ENCODE results near the gene LHFPL6.

Gene LHFPL6

GRCh38 chr13:39327172-39327479 is 275.9 kb downstream of the LHFPL6 start:
- no peak overlapping the region for H3K4me2 ChIP-seq (ENCODE audit: insufficient read depth, low read length, poor library complexity, severe bottlenecking)

GRCh38 chr13:39326469-39327171 is 276.4 kb downstream of the LHFPL6 start:
- H3K27me3 ChIP-seq (ENCODE audit: control insufficient read depth in 3 of 3, insufficient read depth in 3 of 3, low read depth in 1 of 3, low read length in 3 of 3) = peaks cover 0 to 3% (median 0%) of the 10 kb centered on the region in 3 experiments
- no peak overlapping the region for H2BK15ac ChIP-seq (ENCODE audit: low read length)
- no peaks in the 10 kb centered on the region for H3K36me3 ChIP-seq (replicated peaks in 1 of 2; ENCODE audit: control insufficient read depth in 2 of 2, insufficient read depth in 2 of 2, low read length in 2 of 2)
- H3K4ac ChIP-seq (ENCODE audit: low read length) = no peak overlapping the region
- no peak overlapping the region for H2AK5ac ChIP-seq (ENCODE audit: low read depth, low read length)
- no peak overlapping the region for H4K91ac ChIP-seq (ENCODE audit: low read depth, low read length, poor library complexity)
- no peak overlapping the region for H2AFZ ChIP-seq (ENCODE audit: low read length)
- H3K9ac ChIP-seq (ENCODE audit: low read depth, low read length, poor library complexity) = no peak overlapping the region
- peak; percentile 40 for DNase-seq (ENCODE audit: low spot score)
- H3K14ac ChIP-seq (ENCODE audit: low read length) = no peak overlapping the region
- no peak overlapping the region for H3K4me2 ChIP-seq (ENCODE audit: insufficient read depth, low read length, poor library complexity, severe bottlenecking)
- H3K9me3 ChIP-seq (replicated peaks in 1 of 2; ENCODE audit: control insufficient read depth in 2 of 2, insufficient read depth in 1 of 2, low read depth in 1 of 2, low read length in 2 of 2) = peaks cover 8 to 9% of the 10 kb centered on the region in 2 donors
- H3K79me1 ChIP-seq (ENCODE audit: low read depth, low read length) = peaks cover 4% of the 10 kb centered on the region
- H3K23ac ChIP-seq (ENCODE audit: low read depth, low read length, poor library complexity) = no peak overlapping the region
- H3K27ac ChIP-seq (replicated peaks; ENCODE audit: low read length) = no peak overlapping the region
- no peak overlapping the region for H3K18ac ChIP-seq (ENCODE audit: low read length)
- no peak overlapping the region for H3K4me3 ChIP-seq (ENCODE audit: low read length in 2 of 2)
- H4K8ac ChIP-seq (ENCODE audit: low read depth, low read length) = no peak overlapping the region
- no peak overlapping the region for H2BK12ac ChIP-seq (ENCODE audit: low read length)
- H2BK120ac ChIP-seq (ENCODE audit: low read depth, low read length) = no peak overlapping the region
- H3K4me1 ChIP-seq (ENCODE audit: control insufficient read depth in 2 of 2, insufficient read depth in 1 of 2, low read depth in 1 of 2, low read length in 2 of 2) = peaks cover 10 to 16% of the 10 kb centered on the region in 2 donors
- no peak overlapping the region for H2BK5ac ChIP-seq (ENCODE audit: low read length)
- no CpG with 5 or more reads among the region's 4 CpGs for WGBS, 2 donors (ENCODE audit: extremely low coverage in 2 of 2, insufficient read length in 2 of 2, insufficient replicate concordance in 1 of 2)

More at GRCh38 chr13:39327172-39327479, 275.9 kb downstream of the LHFPL6 start:
- H2AK5ac ChIP-seq (ENCODE audit: low read depth, low read length) = no peak overlapping the region
- no peak overlapping the region for H2AFZ ChIP-seq (ENCODE audit: low read length)
- no peak overlapping the region for H3K23ac ChIP-seq (ENCODE audit: low read depth, low read length, poor library complexity)
- peaks cover 8 to 9% of the 10 kb centered on the region in 2 donors for H3K9me3 ChIP-seq (replicated peaks in 1 of 2; ENCODE audit: control insufficient read depth in 2 of 2, insufficient read depth in 1 of 2, low read depth in 1 of 2, low read length in 2 of 2)
- H2BK5ac ChIP-seq (ENCODE audit: low read length) = no peak overlapping the region
- peaks cover 0 to 3% (median 0%) of the 10 kb centered on the region in 3 experiments for H3K27me3 ChIP-seq (ENCODE audit: control insufficient read depth in 3 of 3, insufficient read depth in 3 of 3, low read depth in 1 of 3, low read length in 3 of 3)
- no peak overlapping the region for H3K4me3 ChIP-seq (ENCODE audit: low read length in 2 of 2)
- H3K79me1 ChIP-seq (ENCODE audit: low read depth, low read length) = peaks cover 4% of the 10 kb centered on the region
- H3K4me1 ChIP-seq (ENCODE audit: control insufficient read depth in 2 of 2, insufficient read depth in 1 of 2, low read depth in 1 of 2, low read length in 2 of 2) = peaks cover 10 to 14% of the 10 kb centered on the region in 2 donors
- H3K27ac ChIP-seq (replicated peaks; ENCODE audit: low read length) = peak overlapping the region; percentile 16
- no peak overlapping the region for H4K91ac ChIP-seq (ENCODE audit: low read depth, low read length, poor library complexity)
- H2BK120ac ChIP-seq (ENCODE audit: low read depth, low read length) = no peak overlapping the region
- H3K4ac ChIP-seq (ENCODE audit: low read length) = no peak overlapping the region
- WGBS, 2 donors (ENCODE audit: extremely low coverage in 2 of 2, insufficient read length in 2 of 2, insufficient replicate concordance in 1 of 2) = no CpG with 5 or more reads among the region's 1 CpG
- H3K9ac ChIP-seq (ENCODE audit: low read depth, low read length, poor library complexity) = no peak overlapping the region
- no peak overlapping the region for H3K14ac ChIP-seq (ENCODE audit: low read length)
- no peak overlapping the region for H2BK15ac ChIP-seq (ENCODE audit: low read length)
- H4K8ac ChIP-seq (ENCODE audit: low read depth, low read length) = no peak overlapping the region
- H2BK12ac ChIP-seq (ENCODE audit: low read length) = no peak overlapping the region
- H3K18ac ChIP-seq (ENCODE audit: low read length) = no peak overlapping the region
- DNase-seq (ENCODE audit: low spot score) = no peak
- H3K36me3 ChIP-seq (replicated peaks in 1 of 2; ENCODE audit: control insufficient read depth in 2 of 2, insufficient read depth in 2 of 2, low read length in 2 of 2) = no peaks in the 10 kb centered on the region

GRCh38 chr13:39324806-39325311 is 278.1 kb downstream of the LHFPL6 start:
- peak overlapping the region; percentile 78 for H3K9ac ChIP-seq (ENCODE audit: low read depth, low read length, poor library complexity)
- peaks cover 0 to 5% of the 10 kb centered on the region in 2 donors for H3K9me3 ChIP-seq (replicated peaks in 1 of 2; ENCODE audit: control insufficient read depth in 2 of 2, insufficient read depth in 1 of 2, low read depth in 1 of 2, low read length in 2 of 2)
- no peak overlapping the region for H2BK15ac ChIP-seq (ENCODE audit: low read length)
- no peak overlapping the region for H3K27ac ChIP-seq (replicated peaks; ENCODE audit: low read length)
- peak overlapping the region; percentile 77 for H2BK12ac ChIP-seq (ENCODE audit: low read length)
- H3K18ac ChIP-seq (ENCODE audit: low read length) = peak overlapping the region; percentile 55
- H2BK120ac ChIP-seq (ENCODE audit: low read depth, low read length) = no peak overlapping the region
- peak overlapping the region in 1 of 2 donors; percentile 62 for H3K4me3 ChIP-seq (ENCODE audit: low read length in 2 of 2)
- H4K8ac ChIP-seq (ENCODE audit: low read depth, low read length) = peak overlapping the region; percentile 89
- no peak for DNase-seq (ENCODE audit: low spot score)
- H3K23ac ChIP-seq (ENCODE audit: low read depth, low read length, poor library complexity) = peak overlapping the region; percentile 78
- H2AK5ac ChIP-seq (ENCODE audit: low read depth, low read length) = no peak overlapping the region
- H2AFZ ChIP-seq (ENCODE audit: low read length) = no peak overlapping the region
- peaks cover 0 to 3% (median 0%) of the 10 kb centered on the region in 3 experiments for H3K27me3 ChIP-seq (ENCODE audit: control insufficient read depth in 3 of 3, insufficient read depth in 3 of 3, low read depth in 1 of 3, low read length in 3 of 3)
- WGBS, 2 donors (ENCODE audit: extremely low coverage in 2 of 2, insufficient read length in 2 of 2, insufficient replicate concordance in 1 of 2) = no CpG with 5 or more reads among the region's 4 CpGs
- H3K4me1 ChIP-seq (ENCODE audit: control insufficient read depth in 2 of 2, insufficient read depth in 1 of 2, low read depth in 1 of 2, low read length in 2 of 2) = peaks cover 10 to 16% of the 10 kb centered on the region in 2 donors
- H3K79me1 ChIP-seq (ENCODE audit: low read depth, low read length) = peaks cover 4% of the 10 kb centered on the region
- no peak overlapping the region for H3K4ac ChIP-seq (ENCODE audit: low read length)
- peak overlapping the region; percentile 28 for H3K14ac ChIP-seq (ENCODE audit: low read length)
- H4K91ac ChIP-seq (ENCODE audit: low read depth, low read length, poor library complexity) = peak overlapping the region; percentile 80
- H2BK5ac ChIP-seq (ENCODE audit: low read length) = no peak overlapping the region
- H3K36me3 ChIP-seq (replicated peaks in 1 of 2; ENCODE audit: control insufficient read depth in 2 of 2, insufficient read depth in 2 of 2, low read length in 2 of 2) = no peaks in the 10 kb centered on the region
- H3K4me2 ChIP-seq (ENCODE audit: insufficient read depth, low read length, poor library complexity, severe bottlenecking) = no peak overlapping the region

GRCh38 chr13:39322836-39323585 is 280.0 kb downstream of the LHFPL6 start:
- Histone ChIP-seq H2BK5ac (ENCODE audit: low read length) (no peak overlapping the region), H2BK120ac (ENCODE audit: low read depth, low read length) (no peak overlapping the region), H3K79me1 (ENCODE audit: low read depth, low read length) (peaks cover 4% of the 10 kb centered on the region), H4K91ac (ENCODE audit: low read depth, low read length, poor library complexity) (no peak overlapping the region), H2BK12ac (ENCODE audit: low read length) (no peak overlapping the region), H3K14ac (ENCODE audit: low read length) (no peak overlapping the region), H3K27me3 (ENCODE audit: control insufficient read depth in 3 of 3, insufficient read depth in 3 of 3, low read depth in 1 of 3, low read length in 3 of 3) (peaks cover 0 to 3% (median 0%) of the 10 kb centered on the region in 3 experiments), H3K9ac (ENCODE audit: low read depth, low read length, poor library complexity) (no peak overlapping the region), H2AK5ac (ENCODE audit: low read depth, low read length) (no peak overlapping the region), H3K36me3 (replicated peaks in 1 of 2; ENCODE audit: control insufficient read depth in 2 of 2, insufficient read depth in 2 of 2, low read length in 2 of 2) (no peaks in the 10 kb centered on the region), H3K4me3 (ENCODE audit: low read length in 2 of 2) (no peak overlapping the region), H2AFZ (ENCODE audit: low read length) (peak overlapping the region; percentile 82), H3K4me1 (ENCODE audit: control insufficient read depth in 2 of 2, insufficient read depth in 1 of 2, low read depth in 1 of 2, low read length in 2 of 2) (peaks cover 10 to 16% of the 10 kb centered on the region in 2 donors), H3K18ac (ENCODE audit: low read length) (no peak overlapping the region), H2BK15ac (ENCODE audit: low read length) (no peak overlapping the region), H3K23ac (ENCODE audit: low read depth, low read length, poor library complexity) (no peak overlapping the region), H3K9me3 (replicated peaks in 1 of 2; ENCODE audit: control insufficient read depth in 2 of 2, insufficient read depth in 1 of 2, low read depth in 1 of 2, low read length in 2 of 2) (peaks cover 0 to 5% of the 10 kb centered on the region in 2 donors), H3K27ac (replicated peaks; ENCODE audit: low read length) (no peak overlapping the region), H3K4ac (ENCODE audit: low read length) (no peak overlapping the region), H3K4me2 (ENCODE audit: insufficient read depth, low read length, poor library complexity, severe bottlenecking) (no peak overlapping the region), H4K8ac (ENCODE audit: low read depth, low read length) (no peak overlapping the region)
- DNase-seq (ENCODE audit: low spot score) = no peak
- WGBS, 2 donors (ENCODE audit: extremely low coverage in 2 of 2, insufficient read length in 2 of 2, insufficient replicate concordance in 1 of 2) = no CpG with 5 or more reads among the region's 3 CpGs

Measured in neuronal stem cell (in vitro differentiated cells).